ENCODE measurements around the gene OSBPL10.

Gene OSBPL10

DNA sequence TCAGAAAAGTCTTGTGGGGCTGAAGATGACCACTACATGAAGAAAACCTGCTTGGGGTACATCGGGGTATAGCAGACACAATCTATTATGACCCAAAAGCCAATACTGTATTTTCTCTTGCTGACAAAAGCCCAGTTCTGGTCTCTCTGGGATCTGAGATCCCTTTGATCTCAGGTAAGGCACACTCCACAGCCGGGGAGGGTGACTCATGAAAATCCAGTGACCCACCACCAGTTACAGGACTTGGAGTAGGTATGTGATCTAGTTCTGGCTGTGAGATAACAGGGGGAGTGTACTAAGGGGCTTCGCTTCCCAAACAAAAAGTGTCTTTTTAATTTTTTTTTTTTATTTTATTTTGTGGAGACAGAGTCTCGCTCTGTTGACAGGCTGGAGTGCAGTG lies 255.1 kb downstream of the OSBPL10 start:
- no peak for ATAC-seq
- no peak for TF ChIP-seq ISL1 (CRISPR knock-in tag; IDR thresholded peaks at IDR 0.05)
- TF ChIP-seq ESRRG (CRISPR knock-in tag; IDR thresholded peaks at IDR 0.05) = no peak
- TF ChIP-seq GLIS3 (CRISPR knock-in tag; IDR thresholded peaks at IDR 0.05) = no peak
- no peak for TF ChIP-seq CSDC2 (CRISPR knock-in tag; IDR thresholded peaks at IDR 0.05)
- no peak for TF ChIP-seq OSR1 (CRISPR knock-in tag; IDR thresholded peaks at IDR 0.05)
- TF ChIP-seq TOX (CRISPR knock-in tag; IDR thresholded peaks at IDR 0.05; ENCODE audit: borderline replicate concordance) = no peak
- TF ChIP-seq, protein P1, sequence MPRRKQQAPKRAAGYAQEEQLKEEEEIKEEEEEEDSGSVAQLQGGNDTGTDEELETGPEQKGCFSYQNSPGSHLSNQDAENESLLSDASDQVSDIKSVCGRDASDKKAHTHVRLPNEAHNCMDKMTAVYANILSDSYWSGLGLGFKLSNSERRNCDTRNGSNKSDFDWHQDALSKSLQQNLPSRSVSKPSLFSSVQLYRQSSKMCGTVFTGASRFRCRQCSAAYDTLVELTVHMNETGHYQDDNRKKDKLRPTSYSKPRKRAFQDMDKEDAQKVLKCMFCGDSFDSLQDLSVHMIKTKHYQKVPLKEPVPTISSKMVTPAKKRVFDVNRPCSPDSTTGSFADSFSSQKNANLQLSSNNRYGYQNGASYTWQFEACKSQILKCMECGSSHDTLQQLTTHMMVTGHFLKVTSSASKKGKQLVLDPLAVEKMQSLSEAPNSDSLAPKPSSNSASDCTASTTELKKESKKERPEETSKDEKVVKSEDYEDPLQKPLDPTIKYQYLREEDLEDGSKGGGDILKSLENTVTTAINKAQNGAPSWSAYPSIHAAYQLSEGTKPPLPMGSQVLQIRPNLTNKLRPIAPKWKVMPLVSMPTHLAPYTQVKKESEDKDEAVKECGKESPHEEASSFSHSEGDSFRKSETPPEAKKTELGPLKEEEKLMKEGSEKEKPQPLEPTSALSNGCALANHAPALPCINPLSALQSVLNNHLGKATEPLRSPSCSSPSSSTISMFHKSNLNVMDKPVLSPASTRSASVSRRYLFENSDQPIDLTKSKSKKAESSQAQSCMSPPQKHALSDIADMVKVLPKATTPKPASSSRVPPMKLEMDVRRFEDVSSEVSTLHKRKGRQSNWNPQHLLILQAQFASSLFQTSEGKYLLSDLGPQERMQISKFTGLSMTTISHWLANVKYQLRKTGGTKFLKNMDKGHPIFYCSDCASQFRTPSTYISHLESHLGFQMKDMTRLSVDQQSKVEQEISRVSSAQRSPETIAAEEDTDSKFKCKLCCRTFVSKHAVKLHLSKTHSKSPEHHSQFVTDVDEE (CRISPR knock-in tag; IDR thresholded peaks at IDR 0.05) = no peak
- TF ChIP-seq, protein P2, sequence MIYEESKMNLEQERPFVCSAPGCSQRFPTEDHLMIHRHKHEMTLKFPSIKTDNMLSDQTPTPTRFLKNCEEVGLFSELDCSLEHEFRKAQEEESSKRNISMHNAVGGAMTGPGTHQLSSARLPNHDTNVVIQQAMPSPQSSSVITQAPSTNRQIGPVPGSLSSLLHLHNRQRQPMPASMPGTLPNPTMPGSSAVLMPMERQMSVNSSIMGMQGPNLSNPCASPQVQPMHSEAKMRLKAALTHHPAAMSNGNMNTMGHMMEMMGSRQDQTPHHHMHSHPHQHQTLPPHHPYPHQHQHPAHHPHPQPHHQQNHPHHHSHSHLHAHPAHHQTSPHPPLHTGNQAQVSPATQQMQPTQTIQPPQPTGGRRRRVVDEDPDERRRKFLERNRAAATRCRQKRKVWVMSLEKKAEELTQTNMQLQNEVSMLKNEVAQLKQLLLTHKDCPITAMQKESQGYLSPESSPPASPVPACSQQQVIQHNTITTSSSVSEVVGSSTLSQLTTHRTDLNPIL (CRISPR knock-in tag; IDR thresholded peaks at IDR 0.05; ENCODE audit: low read depth) = no peak

DNA sequence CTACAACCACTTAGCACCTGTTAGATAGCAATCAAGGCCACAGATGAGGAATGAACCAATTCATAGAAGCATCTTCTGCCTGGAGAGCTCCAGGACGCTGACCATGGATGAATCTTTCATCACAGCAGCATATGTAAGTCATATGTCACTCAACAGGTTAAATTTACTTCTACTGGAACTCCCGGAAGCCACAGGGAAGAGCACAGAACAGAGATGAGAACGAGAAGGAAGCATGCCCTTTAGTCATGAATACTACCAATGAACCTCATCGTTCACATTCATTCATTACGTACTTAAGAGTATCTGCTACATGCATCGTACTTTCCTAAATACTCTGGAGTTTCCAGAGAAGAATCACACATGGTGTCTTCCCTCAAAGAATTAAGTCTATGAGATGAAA lies 255.5 kb downstream of the OSBPL10 start:
- TF ChIP-seq ZFP30 (CRISPR knock-in tag; IDR thresholded peaks at IDR 0.05) (no peak), ZNF70 (CRISPR knock-in tag; IDR thresholded peaks at IDR 0.05) (no peak), SNAI2 (CRISPR knock-in tag; IDR thresholded peaks at IDR 0.05) (no peak), ZNF8 (CRISPR knock-in tag; IDR thresholded peaks at IDR 0.05) (no peak), RARB (CRISPR knock-in tag; IDR thresholded peaks at IDR 0.05) (no peak), CSDC2 (CRISPR knock-in tag; IDR thresholded peaks at IDR 0.05) (no peak), ISL1 (CRISPR knock-in tag; IDR thresholded peaks at IDR 0.05) (no peak), PPARA (CRISPR knock-in tag; IDR thresholded peaks at IDR 0.05; ENCODE audit: borderline replicate concordance) (no peak), ESRRG (CRISPR knock-in tag; IDR thresholded peaks at IDR 0.05) (no peak), GLIS3 (CRISPR knock-in tag; IDR thresholded peaks at IDR 0.05) (no peak)
- TF ChIP-seq, protein P3, sequence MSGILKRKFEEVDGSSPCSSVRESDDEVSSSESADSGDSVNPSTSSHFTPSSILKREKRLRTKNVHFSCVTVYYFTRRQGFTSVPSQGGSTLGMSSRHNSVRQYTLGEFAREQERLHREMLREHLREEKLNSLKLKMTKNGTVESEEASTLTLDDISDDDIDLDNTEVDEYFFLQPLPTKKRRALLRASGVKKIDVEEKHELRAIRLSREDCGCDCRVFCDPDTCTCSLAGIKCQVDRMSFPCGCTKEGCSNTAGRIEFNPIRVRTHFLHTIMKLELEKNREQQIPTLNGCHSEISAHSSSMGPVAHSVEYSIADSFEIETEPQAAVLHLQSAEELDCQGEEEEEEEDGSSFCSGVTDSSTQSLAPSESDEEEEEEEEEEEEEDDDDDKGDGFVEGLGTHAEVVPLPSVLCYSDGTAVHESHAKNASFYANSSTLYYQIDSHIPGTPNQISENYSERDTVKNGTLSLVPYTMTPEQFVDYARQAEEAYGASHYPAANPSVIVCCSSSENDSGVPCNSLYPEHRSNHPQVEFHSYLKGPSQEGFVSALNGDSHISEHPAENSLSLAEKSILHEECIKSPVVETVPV (CRISPR knock-in tag; IDR thresholded peaks at IDR 0.05) = no peak
- TF ChIP-seq, protein P4, sequence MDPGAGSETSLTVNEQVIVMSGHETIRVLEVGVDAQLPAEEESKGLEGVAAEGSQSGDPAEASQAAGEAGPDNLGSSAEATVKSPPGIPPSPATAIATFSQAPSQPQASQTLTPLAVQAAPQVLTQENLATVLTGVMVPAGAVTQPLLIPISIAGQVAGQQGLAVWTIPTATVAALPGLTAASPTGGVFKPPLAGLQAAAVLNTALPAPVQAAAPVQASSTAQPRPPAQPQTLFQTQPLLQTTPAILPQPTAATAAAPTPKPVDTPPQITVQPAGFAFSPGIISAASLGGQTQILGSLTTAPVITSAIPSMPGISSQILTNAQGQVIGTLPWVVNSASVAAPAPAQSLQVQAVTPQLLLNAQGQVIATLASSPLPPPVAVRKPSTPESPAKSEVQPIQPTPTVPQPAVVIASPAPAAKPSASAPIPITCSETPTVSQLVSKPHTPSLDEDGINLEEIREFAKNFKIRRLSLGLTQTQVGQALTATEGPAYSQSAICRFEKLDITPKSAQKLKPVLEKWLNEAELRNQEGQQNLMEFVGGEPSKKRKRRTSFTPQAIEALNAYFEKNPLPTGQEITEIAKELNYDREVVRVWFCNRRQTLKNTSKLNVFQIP (CRISPR knock-in tag; IDR thresholded peaks at IDR 0.05; ENCODE audit: borderline replicate concordance, low read depth) = no peak
- no peak for ATAC-seq

DNA sequence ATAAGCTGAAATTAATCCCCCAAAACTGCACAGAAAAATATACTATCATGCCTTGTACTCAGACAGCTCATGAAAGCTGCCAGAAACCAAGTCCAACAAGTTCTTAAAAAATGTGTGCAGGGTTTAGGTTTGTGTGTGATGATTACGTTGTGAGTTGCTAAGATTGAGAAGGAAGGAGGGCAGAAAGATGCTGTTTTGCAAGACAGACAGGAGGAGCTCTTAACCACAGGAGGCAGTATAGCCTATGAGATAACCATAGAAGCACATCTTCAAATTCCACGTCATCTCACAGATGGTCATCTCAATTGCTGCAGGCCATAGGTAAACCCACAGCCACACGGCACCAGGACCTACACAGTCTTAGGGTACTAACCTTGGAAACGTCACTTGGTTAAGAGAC lies 256.4 kb downstream of the OSBPL10 start:
- TF ChIP-seq ZC3H10 (CRISPR knock-in tag; IDR thresholded peaks at IDR 0.05) = no peak
- no peak for TF ChIP-seq ZNF565 (CRISPR knock-in tag; conservative IDR thresholded peaks at IDR 0.05; ENCODE audit: low read depth)
- TF ChIP-seq, protein P5, sequence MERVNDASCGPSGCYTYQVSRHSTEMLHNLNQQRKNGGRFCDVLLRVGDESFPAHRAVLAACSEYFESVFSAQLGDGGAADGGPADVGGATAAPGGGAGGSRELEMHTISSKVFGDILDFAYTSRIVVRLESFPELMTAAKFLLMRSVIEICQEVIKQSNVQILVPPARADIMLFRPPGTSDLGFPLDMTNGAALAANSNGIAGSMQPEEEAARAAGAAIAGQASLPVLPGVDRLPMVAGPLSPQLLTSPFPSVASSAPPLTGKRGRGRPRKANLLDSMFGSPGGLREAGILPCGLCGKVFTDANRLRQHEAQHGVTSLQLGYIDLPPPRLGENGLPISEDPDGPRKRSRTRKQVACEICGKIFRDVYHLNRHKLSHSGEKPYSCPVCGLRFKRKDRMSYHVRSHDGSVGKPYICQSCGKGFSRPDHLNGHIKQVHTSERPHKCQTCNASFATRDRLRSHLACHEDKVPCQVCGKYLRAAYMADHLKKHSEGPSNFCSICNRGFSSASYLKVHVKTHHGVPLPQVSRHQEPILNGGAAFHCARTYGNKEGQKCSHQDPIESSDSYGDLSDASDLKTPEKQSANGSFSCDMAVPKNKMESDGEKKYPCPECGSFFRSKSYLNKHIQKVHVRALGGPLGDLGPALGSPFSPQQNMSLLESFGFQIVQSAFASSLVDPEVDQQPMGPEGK (CRISPR knock-in tag; IDR thresholded peaks at IDR 0.05; ENCODE audit: borderline replicate concordance) = no peak
- no peak for TF ChIP-seq CSDC2 (CRISPR knock-in tag; IDR thresholded peaks at IDR 0.05)
- TF ChIP-seq, protein P2 (CRISPR knock-in tag; IDR thresholded peaks at IDR 0.05; ENCODE audit: low read depth) = no peak
- no peak for TF ChIP-seq TCF4 (CRISPR knock-in tag; IDR thresholded peaks at IDR 0.05; ENCODE audit: borderline replicate concordance)
- TF ChIP-seq, protein P3 (CRISPR knock-in tag; IDR thresholded peaks at IDR 0.05) = no peak
- TF ChIP-seq SNAI2 (CRISPR knock-in tag; IDR thresholded peaks at IDR 0.05) = no peak
- ATAC-seq = no peak

Data from SK-N-SH treated with all-trans-retinoic acid at 6 μM for 48 hours (cell line).